HepG2 (cell line): Measurements from ENCODE around the gene PDE3B. TPM values are rescaled to one million over a fixed set of nuclear protein-coding genes. Genes with fewer than 3 reads are reported as not detected.

Experiments used
- ATAD3A ChIP-seq: sonication (generic); formaldehyde crosslinking; IDR thresholded peaks from 2 replicates; pipeline ENCODE4 v1.4.0; 2020; ENCODE audit warnings: missing genetic modification reagents
- CBFB ChIP-seq: sonication (generic); formaldehyde crosslinking; IDR thresholded peaks from 2 replicates; pipeline ENCODE4 v1.4.0; 2020; ENCODE audit warnings: missing genetic modification reagents
- GATA4 ChIP-seq: sonication (generic); IDR thresholded peaks from 2 replicates; pipeline ENCODE4 v1.6.1; 2016; ENCODE audit warnings: antibody characterized with exemption, low read depth, borderline replicate concordance
- GATAD2A ChIP-seq: IDR thresholded peaks from 2 replicates; pipeline ENCODE4 v1.6.1; 2016
- HES4 ChIP-seq: sonication (generic); formaldehyde crosslinking; IDR thresholded peaks from 2 replicates; pipeline ENCODE4 v1.9.0; 2021; ENCODE audit warnings: mild to moderate bottlenecking, missing genetic modification reagents, borderline replicate concordance
- HMGXB4 ChIP-seq, 2 experiments: sonication (generic) in 1 of 2; formaldehyde crosslinking in 1 of 2; IDR thresholded peaks; 2 replicates each; pipeline versions ENCODE4 v1.4.0 to v1.6.1; 2018 to 2020; ENCODE audit warnings: missing genetic modification reagents in 2 of 2, borderline replicate concordance in 1 of 2, low read depth in 1 of 2, mild to moderate bottlenecking in 1 of 2, missing biosample characterization in 1 of 2
- HOXA3 ChIP-seq: sonication (generic); formaldehyde crosslinking; IDR thresholded peaks from 2 replicates; pipeline ENCODE4 v1.5.0; 2020; ENCODE audit warnings: missing genetic modification reagents
- KDM2A ChIP-seq: sonication (generic); formaldehyde crosslinking; IDR thresholded peaks from 2 replicates; pipeline ENCODE4 v1.4.0; 2020; ENCODE audit warnings: low read depth, missing genetic modification reagents, borderline replicate concordance
- TEAD3 ChIP-seq: optimal IDR thresholded peaks from 2 replicates; pipeline ENCODE3; 2016; ENCODE audit warnings: borderline replicate concordance
- YEATS4 ChIP-seq: sonication (generic); formaldehyde crosslinking; IDR thresholded peaks from 2 replicates; pipeline ENCODE4 v1.4.0; 2020; ENCODE audit warnings: missing genetic modification reagents, borderline replicate concordance
- ZNF274 ChIP-seq: sonication (generic); formaldehyde crosslinking; IDR thresholded peaks from 2 replicates; pipeline ENCODE4 v1.5.1; 2020; ENCODE audit warnings: mild to moderate bottlenecking, missing genetic modification reagents
- ZNF275 ChIP-seq: sonication (generic); formaldehyde crosslinking; IDR thresholded peaks from 2 replicates; pipeline ENCODE4 v1.8.0; 2022; ENCODE audit warnings: missing genetic modification reagents, mild to moderate bottlenecking, inconsistent platforms, borderline replicate concordance
- ZNF354B ChIP-seq: sonication (generic); formaldehyde crosslinking; IDR thresholded peaks from 2 replicates; pipeline ENCODE4 v1.8.0; 2022; ENCODE audit warnings: mild to moderate bottlenecking, missing genetic modification reagents
- ZNF724P ChIP-seq: sonication (generic); formaldehyde crosslinking; IDR thresholded peaks from 2 replicates; pipeline ENCODE4 v1.8.0; 2022; ENCODE audit warnings: missing genetic modification reagents, borderline replicate concordance
- polyA plus RNA-seq, 8 experiments: library from polyadenylated mRNA; depleted of rRNA in 3 of 8; stranded (reverse) in 7 of 8; unstranded in 1 of 8; fragments of >200 nt; fragmentation: Illumina TruSeq in 4 of 8; extraction: Trizol in 4 of 8; gene quantifications; 2 replicates each; pipeline versions ENCODE4 v1.2.1 to v1.2.3, GENCODE V29; 2011 to 2016; ENCODE audit warnings: low read depth in 4 of 8, missing spikeins in 1 of 8, mixed read lengths in 1 of 8; ENCODE audit not compliant: insufficient read depth in 1 of 8
- total RNA-seq, 5 experiments: library from RNA; depleted of rRNA; stranded (reverse); fragments of >200 nt; fragmentation: Illumina TruSeq; extraction: Trizol; gene quantifications; 2 replicates each; pipeline ENCODE4 v1.2.3, GENCODE V29; 2016; ENCODE audit warnings: low read depth in 1 of 5
- TF ChIP-seq, protein P1 (sequence below): sonication (generic); formaldehyde crosslinking; IDR thresholded peaks from one replicate; pipeline ENCODE4 v1.5.1; 2020; ENCODE audit warnings: mild to moderate bottlenecking, missing genetic modification reagents; ENCODE audit errors: not compliant biosample characterization
- TF ChIP-seq, protein P2 (sequence below): sonication (generic); formaldehyde crosslinking; IDR thresholded peaks from 2 replicates; pipeline ENCODE4 v1.4.0; 2020; ENCODE audit warnings: missing genetic modification reagents; ENCODE audit errors: not compliant biosample characterization

PDE3B gene
- total and polyA plus RNA-seq, 2 of the 13 experiments (the other 11 are each of a cell fraction or from before 2014, with no cell fraction given) = 14.1 to 26.5 TPM

DNA sequence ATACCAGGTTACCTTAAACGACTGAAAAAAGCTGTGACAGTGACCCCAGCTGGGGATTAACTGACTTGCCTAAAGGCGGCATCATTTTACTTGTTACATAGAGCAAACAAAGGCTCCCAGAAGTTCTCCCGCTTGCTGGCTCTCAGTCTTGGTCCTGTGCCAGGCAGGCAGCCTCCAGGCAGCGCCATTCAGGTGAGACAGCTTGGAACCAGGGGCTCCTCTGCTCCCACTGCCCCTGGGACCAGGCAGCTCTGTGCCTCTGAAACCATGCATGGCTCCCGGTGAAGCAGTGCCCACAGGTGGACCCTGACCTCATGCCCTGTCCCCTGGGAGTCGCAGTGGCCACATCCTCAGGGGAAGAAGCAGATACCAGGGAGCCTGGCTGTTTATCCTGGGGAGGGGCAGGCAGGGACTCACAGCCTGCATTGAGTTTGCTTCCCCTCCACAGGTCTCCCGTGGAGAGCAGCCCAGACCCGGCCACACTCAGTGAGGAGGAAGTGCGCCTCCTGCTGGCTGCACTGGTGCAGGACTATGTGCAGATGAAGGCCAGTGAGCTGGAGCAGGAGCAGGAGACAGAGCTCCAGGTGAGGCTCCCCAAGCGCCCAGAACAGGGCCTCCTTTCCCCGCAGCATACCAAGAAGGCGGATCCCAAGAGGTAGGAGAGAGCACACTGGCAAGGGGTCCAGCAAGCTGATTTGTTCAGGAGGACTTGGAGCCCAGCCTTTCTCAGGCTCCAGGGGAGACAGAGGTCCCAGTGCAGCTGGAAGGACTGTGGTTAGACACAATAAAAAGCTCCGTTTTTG, 264.0 kb downstream of the PDE3B start (continued):
- TF ChIP-seq, protein P1, sequence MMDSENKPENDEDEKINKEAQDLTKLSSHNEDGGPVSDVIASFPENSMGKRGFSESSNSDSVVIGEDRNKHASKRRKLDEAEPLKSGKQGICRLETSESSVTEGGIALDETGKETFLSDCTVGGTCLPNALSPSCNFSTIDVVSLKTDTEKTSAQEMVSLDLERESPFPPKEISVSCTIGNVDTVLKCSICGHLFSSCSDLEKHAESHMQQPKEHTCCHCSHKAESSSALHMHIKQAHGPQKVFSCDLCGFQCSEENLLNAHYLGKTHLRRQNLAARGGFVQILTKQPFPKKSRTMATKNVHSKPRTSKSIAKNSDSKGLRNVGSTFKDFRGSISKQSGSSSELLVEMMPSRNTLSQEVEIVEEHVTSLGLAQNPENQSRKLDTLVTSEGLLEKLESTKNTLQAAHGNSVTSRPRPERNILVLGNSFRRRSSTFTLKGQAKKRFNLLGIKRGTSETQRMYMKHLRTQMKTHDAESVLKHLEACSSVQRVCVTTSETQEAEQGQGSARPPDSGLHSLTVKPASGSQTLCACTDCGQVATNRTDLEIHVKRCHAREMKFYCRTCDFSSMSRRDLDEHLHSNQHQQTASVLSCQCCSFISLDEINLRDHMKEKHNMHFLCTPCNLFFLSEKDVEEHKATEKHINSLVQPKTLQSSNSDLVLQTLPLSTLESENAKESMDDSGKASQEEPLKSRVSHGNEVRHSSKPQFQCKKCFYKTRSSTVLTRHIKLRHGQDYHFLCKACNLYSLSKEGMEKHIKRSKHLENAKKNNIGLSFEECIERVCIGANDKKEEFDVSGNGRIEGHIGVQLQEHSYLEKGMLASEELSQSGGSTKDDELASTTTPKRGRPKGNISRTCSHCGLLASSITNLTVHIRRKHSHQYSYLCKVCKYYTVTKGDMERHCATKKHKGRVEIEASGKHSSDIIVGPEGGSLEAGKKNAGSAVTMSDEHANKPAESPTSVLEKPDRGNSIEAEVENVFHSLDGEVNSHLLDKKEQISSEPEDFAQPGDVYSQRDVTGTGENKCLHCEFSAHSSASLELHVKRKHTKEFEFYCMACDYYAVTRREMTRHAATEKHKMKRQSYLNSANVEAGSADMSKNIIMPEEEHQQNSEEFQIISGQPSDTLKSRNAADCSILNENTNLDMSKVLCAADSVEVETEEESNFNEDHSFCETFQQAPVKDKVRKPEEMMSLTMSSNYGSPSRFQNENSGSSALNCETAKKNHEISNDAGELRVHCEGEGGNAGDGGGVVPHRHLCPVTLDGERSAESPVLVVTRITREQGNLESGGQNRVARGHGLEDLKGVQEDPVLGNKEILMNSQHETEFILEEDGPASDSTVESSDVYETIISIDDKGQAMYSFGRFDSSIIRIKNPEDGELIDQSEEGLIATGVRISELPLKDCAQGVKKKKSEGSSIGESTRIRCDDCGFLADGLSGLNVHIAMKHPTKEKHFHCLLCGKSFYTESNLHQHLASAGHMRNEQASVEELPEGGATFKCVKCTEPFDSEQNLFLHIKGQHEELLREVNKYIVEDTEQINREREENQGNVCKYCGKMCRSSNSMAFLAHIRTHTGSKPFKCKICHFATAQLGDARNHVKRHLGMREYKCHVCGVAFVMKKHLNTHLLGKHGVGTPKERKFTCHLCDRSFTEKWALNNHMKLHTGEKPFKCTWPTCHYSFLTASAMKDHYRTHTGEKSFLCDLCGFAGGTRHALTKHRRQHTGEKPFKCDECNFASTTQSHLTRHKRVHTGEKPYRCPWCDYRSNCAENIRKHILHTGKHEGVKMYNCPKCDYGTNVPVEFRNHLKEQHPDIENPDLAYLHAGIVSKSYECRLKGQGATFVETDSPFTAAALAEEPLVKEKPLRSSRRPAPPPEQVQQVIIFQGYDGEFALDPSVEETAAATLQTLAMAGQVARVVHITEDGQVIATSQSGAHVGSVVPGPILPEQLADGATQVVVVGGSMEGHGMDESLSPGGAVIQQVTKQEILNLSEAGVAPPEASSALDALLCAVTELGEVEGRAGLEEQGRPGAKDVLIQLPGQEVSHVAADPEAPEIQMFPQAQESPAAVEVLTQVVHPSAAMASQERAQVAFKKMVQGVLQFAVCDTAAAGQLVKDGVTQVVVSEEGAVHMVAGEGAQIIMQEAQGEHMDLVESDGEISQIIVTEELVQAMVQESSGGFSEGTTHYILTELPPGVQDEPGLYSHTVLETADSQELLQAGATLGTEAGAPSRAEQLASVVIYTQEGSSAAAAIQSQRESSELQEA (CRISPR knock-in tag) = peak; percentile 78
- TF ChIP-seq ZNF274 (CRISPR knock-in tag) (peak; percentile 66; the same call in 1 of the 2 replicates), HES4 (CRISPR knock-in tag) (0 out of 2 replicates have a peak, but pooled peaks have one; percentile 3), CBFB (CRISPR knock-in tag) (0 out of 2 replicates have a peak, but pooled peaks have one; percentile 34), YEATS4 (CRISPR knock-in tag) (0 out of 2 replicates have a peak, but pooled peaks have one; percentile 36), TEAD3 (CRISPR knock-in tag) (peak; percentile 53), ZNF354B (0 out of 2 replicates have a peak, but pooled peaks have one; percentile 76), HOXA3 (CRISPR knock-in tag) (peak; percentile 38; the same call in 1 of the 2 replicates), HMGXB4 (CRISPR knock-in tag; IDR thresholded peaks at IDR 0.05; ENCODE audit: borderline replicate concordance in 1 of 2, low read depth in 1 of 2) (peak; percentile 89 to 95), ATAD3A (CRISPR knock-in tag) (no peak), KDM2A (CRISPR knock-in tag) (peak; percentile 50; the same call in 1 of the 2 replicates), ZNF275 (CRISPR knock-in tag) (no peak), GATA4 (no peak), ZNF724P (CRISPR knock-in tag) (peak; percentile 62; the same call in 1 of the 2 replicates), GATAD2A (CRISPR knock-in tag) (peak; percentile 64; the same call in 1 of the 2 replicates)
- TF ChIP-seq, protein P2, sequence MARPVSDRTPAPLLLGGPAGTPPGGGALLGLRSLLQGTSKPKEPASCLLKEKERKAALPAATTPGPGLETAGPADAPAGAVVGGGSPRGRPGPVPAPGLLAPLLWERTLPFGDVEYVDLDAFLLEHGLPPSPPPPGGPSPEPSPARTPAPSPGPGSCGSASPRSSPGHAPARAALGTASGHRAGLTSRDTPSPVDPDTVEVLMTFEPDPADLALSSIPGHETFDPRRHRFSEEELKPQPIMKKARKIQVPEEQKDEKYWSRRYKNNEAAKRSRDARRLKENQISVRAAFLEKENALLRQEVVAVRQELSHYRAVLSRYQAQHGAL (CRISPR knock-in tag) = no peak
